ENCODE data around the gene CXXC5.

DNA sequence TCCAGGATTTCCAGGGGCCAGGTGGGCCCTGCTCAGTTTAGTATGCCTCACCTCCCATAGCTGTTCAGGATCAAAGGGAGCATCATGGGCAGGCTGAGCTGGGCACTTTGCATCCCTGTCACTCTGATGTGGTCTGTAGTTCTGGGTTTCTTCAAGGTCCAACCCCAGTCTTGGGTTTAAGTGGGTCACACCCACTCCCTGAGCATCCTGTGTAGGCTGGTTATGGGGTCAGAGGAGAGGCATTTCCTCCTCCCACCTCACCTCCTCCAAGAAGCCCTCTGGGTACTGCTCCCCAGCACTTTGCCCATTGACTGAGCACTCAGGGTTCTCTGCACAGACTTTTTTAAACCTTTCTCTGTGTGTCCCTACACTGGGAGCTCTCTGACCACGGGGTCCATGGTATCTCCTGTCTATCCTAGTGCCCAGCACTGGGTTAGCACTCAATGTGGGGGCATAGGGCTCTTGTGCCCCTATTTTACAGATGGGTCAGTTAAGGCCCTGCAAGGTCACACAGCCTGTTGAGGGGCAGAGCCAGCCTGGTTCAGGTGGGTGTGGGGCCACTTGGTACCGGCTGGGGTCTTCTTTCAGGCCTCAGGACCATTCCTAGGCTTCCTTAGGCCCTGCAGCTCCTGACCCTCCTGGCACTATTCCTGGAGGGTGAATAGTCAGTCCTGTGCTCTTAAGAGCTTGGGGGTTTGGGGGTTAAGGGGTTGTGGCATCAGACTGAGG, 19.0 kb downstream of the CXXC5 start:
- TF ChIP-seq, protein P1, sequence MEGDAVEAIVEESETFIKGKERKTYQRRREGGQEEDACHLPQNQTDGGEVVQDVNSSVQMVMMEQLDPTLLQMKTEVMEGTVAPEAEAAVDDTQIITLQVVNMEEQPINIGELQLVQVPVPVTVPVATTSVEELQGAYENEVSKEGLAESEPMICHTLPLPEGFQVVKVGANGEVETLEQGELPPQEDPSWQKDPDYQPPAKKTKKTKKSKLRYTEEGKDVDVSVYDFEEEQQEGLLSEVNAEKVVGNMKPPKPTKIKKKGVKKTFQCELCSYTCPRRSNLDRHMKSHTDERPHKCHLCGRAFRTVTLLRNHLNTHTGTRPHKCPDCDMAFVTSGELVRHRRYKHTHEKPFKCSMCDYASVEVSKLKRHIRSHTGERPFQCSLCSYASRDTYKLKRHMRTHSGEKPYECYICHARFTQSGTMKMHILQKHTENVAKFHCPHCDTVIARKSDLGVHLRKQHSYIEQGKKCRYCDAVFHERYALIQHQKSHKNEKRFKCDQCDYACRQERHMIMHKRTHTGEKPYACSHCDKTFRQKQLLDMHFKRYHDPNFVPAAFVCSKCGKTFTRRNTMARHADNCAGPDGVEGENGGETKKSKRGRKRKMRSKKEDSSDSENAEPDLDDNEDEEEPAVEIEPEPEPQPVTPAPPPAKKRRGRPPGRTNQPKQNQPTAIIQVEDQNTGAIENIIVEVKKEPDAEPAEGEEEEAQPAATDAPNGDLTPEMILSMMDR (IDR thresholded peaks at IDR 0.05) = no peak
- TF ChIP-seq EZH2 (IDR thresholded peaks at IDR 0.05) = no peak
